Neural cell (in vitro differentiated cells): ENCODE data around the gene TIAM2. TPM values are rescaled to one million over a fixed set of nuclear protein-coding genes. Genes with fewer than 3 reads are reported as not detected.

Experiments used
- H2AFZ ChIP-seq: fragments of 200-600, 300-800 bp; sonication (generic), shearing (Covaris generic); 2 replicates; pipeline ENCODE4 v1.6.0; 2014; ENCODE audit warnings: low read depth, mild to moderate bottlenecking, antibody characterized with exemption, low read length, moderate library complexity
- H3F3A ChIP-seq: fragments of 200-600 bp; shearing (Covaris generic); 2 replicates; pipeline ENCODE4 v1.6.1; 2016; ENCODE audit warnings: mild to moderate bottlenecking, moderate library complexity, mixed read lengths, antibody characterized with exemption, low read length; ENCODE audit not compliant: insufficient read depth, poor library complexity, severe bottlenecking
- H3K27ac ChIP-seq: fragments of 200-600, 300-800 bp; sonication (generic), shearing (Covaris generic); 2 replicates; pipeline ENCODE4 v1.5.1; 2014; ENCODE audit warnings: mild to moderate bottlenecking, low read length, moderate library complexity
- H3K27me3 ChIP-seq: fragments of 300-800, 200-600 bp; sonication (generic), shearing (Covaris generic); 2 replicates; pipeline ENCODE4 v1.6.0; 2014; ENCODE audit warnings: mild to moderate bottlenecking, low read depth, low read length, moderate library complexity; ENCODE audit not compliant: insufficient read depth
- H3K36me3 ChIP-seq: fragments of 300-800, 200-600 bp; sonication (generic), shearing (Covaris generic); 2 replicates; pipeline ENCODE4 v1.5.1; 2014; ENCODE audit warnings: mild to moderate bottlenecking, antibody characterized with exemption, low read length, moderate library complexity; ENCODE audit not compliant: insufficient read depth
- H3K4me2 ChIP-seq: fragments of 300-800, 200-600 bp; sonication (generic), shearing (Covaris generic); 2 replicates; pipeline ENCODE4 v1.6.0; 2014; ENCODE audit warnings: mild to moderate bottlenecking, low read length
- H3K4me3 ChIP-seq: fragments of 300-800, 200-600 bp; sonication (generic), shearing (Covaris generic); 2 replicates; pipeline ENCODE4 v1.5.1; 2014; ENCODE audit warnings: mild to moderate bottlenecking, low read length, moderate library complexity
- H3K79me2 ChIP-seq: fragments of 200-600 bp; shearing (Covaris generic); replicated peaks from 2 replicates; pipeline ENCODE4 v1.6.0; 2014; ENCODE audit warnings: mild to moderate bottlenecking, low read length, moderate library complexity; ENCODE audit not compliant: insufficient read depth
- H3K9ac ChIP-seq: fragments of 300-800, 200-600 bp; sonication (generic), shearing (Covaris generic); 2 replicates; pipeline ENCODE4 v1.6.1; 2016; ENCODE audit warnings: mild to moderate bottlenecking, low read length, mixed read lengths
- H3K9me2 ChIP-seq: fragments of 200-600 bp; shearing (Covaris generic); 2 replicates; pipeline ENCODE4 v1.6.1; 2016; ENCODE audit warnings: mild to moderate bottlenecking, low read length, mixed read lengths; ENCODE audit not compliant: insufficient read depth
- H3K9me3 ChIP-seq: fragments of 200-600, 300-800 bp; sonication (generic), shearing (Covaris generic); 2 replicates; pipeline ENCODE4 v1.6.1; 2016; ENCODE audit warnings: mild to moderate bottlenecking, mixed run types, low read length, moderate library complexity, mixed read lengths
- H4K20me1 ChIP-seq: fragments of 200-600 bp; shearing (Covaris generic); 2 replicates; pipeline ENCODE4 v1.6.1; 2016; ENCODE audit warnings: mild to moderate bottlenecking, mixed run types; ENCODE audit not compliant: insufficient read depth
- EP300 ChIP-seq: fragments of 450-650 bp; conservative IDR thresholded peaks from 2 replicates; pipeline ENCODE4 v1.6.1; 2014; ENCODE audit warnings: antibody characterized with exemption, mild to moderate bottlenecking, moderate library complexity; ENCODE audit not compliant: poor library complexity, severe bottlenecking
- EZH2 ChIP-seq: fragments of 200-600, 300-800 bp; shearing (Covaris generic), sonication (generic); IDR thresholded peaks from 2 replicates; pipeline ENCODE4 v1.6.1; 2014; ENCODE audit warnings: antibody characterized with exemption, low read length, borderline replicate concordance, mild to moderate bottlenecking; ENCODE audit not compliant: insufficient read depth, poor library complexity, severe bottlenecking
- MXI1 ChIP-seq: fragments of 450-650 bp; conservative IDR thresholded peaks from 2 replicates; pipeline ENCODE4 v1.6.1; 2014; ENCODE audit warnings: antibody characterized with exemption, mild to moderate bottlenecking; ENCODE audit not compliant: poor library complexity, severe bottlenecking
- POLR2AphosphoS5 ChIP-seq: IDR thresholded peaks from 2 replicates; pipeline ENCODE4 v1.6.1; 2012
- RAD21 ChIP-seq: fragments of 450-650 bp; conservative IDR thresholded peaks from 2 replicates; pipeline ENCODE4 v1.6.1; 2014; ENCODE audit warnings: antibody characterized with exemption, mild to moderate bottlenecking, moderate library complexity
- SMC3 ChIP-seq: fragments of 450-650 bp; conservative IDR thresholded peaks from 2 replicates; pipeline ENCODE4 v1.6.1; 2014; ENCODE audit warnings: antibody characterized with exemption, mild to moderate bottlenecking, moderate library complexity; ENCODE audit not compliant: poor library complexity
- TAF1 ChIP-seq: IDR thresholded peaks from 2 replicates; pipeline ENCODE4 v1.6.1; 2012; ENCODE audit warnings: low read depth
- polyA plus RNA-seq: library from polyadenylated mRNA; depleted of rRNA; stranded (reverse); fragments of >200 nt; gene quantifications from 2 replicates; pipeline ENCODE4 v1.2.3, GENCODE V29; 2014
- TF ChIP-seq, protein P1 (sequence below): IDR thresholded peaks from 2 replicates; pipeline ENCODE4 v1.6.1; 2012; ENCODE audit warnings: borderline replicate concordance
- TF ChIP-seq, protein P2 (sequence below): fragments of 450-650 bp; IDR thresholded peaks from 2 replicates; pipeline ENCODE4 v1.5.1; 2014; ENCODE audit warnings: antibody characterized with exemption, mild to moderate bottlenecking, moderate library complexity; ENCODE audit not compliant: poor library complexity, severe bottlenecking

TIAM2 gene
- polyA plus RNA-seq, 1 donor from 2014 or later: 73.3 TPM

DNA sequence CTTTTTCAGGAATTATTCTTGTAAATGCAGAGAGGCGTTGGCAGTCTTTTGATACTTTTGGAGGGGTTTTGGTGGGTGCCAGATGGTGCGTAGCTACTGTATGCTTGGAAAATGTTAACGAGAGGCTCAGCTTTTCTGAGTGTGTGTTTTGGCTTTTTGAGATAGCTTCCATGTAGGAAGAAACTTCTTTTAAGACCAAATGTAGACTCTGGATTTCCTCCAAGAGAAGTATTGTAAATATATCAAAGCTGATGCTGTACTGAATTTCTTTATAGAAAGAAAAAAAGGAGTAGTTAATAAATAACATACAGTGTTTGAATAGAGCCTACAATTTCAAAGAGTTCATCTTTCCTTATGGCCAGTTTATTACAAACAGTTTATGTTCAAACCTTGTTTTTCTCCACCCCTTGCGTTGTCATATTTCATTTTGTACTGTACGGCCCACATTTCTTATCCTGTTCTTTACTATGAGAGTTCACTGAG is 16.7 kb downstream of the TIAM2 start:
- Histone ChIP-seq H3K79me2 (no peaks in the 10 kb centered on the region), H3K36me3 (no peaks in the 10 kb centered on the region), H3K9me3 (no peaks in the 10 kb centered on the region), H3K4me2 (no peak overlapping the region), H4K20me1 (no peaks in the 10 kb centered on the region), H3K4me3 (no peak overlapping the region), H3K9ac (no peak overlapping the region), H3F3A (peaks cover 5% of the 10 kb centered on the region), H3K27ac (no peak overlapping the region), H3K9me2 (no peaks in the 10 kb centered on the region), H2AFZ (no peak overlapping the region), H3K27me3 (no peaks in the 10 kb centered on the region)
- TF ChIP-seq RAD21: no peak
- TF ChIP-seq, protein P1, sequence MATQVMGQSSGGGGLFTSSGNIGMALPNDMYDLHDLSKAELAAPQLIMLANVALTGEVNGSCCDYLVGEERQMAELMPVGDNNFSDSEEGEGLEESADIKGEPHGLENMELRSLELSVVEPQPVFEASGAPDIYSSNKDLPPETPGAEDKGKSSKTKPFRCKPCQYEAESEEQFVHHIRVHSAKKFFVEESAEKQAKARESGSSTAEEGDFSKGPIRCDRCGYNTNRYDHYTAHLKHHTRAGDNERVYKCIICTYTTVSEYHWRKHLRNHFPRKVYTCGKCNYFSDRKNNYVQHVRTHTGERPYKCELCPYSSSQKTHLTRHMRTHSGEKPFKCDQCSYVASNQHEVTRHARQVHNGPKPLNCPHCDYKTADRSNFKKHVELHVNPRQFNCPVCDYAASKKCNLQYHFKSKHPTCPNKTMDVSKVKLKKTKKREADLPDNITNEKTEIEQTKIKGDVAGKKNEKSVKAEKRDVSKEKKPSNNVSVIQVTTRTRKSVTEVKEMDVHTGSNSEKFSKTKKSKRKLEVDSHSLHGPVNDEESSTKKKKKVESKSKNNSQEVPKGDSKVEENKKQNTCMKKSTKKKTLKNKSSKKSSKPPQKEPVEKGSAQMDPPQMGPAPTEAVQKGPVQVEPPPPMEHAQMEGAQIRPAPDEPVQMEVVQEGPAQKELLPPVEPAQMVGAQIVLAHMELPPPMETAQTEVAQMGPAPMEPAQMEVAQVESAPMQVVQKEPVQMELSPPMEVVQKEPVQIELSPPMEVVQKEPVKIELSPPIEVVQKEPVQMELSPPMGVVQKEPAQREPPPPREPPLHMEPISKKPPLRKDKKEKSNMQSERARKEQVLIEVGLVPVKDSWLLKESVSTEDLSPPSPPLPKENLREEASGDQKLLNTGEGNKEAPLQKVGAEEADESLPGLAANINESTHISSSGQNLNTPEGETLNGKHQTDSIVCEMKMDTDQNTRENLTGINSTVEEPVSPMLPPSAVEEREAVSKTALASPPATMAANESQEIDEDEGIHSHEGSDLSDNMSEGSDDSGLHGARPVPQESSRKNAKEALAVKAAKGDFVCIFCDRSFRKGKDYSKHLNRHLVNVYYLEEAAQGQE: no peak
- no peak for TF ChIP-seq EZH2
- TF ChIP-seq TAF1: no peak
- TF ChIP-seq, protein P2, sequence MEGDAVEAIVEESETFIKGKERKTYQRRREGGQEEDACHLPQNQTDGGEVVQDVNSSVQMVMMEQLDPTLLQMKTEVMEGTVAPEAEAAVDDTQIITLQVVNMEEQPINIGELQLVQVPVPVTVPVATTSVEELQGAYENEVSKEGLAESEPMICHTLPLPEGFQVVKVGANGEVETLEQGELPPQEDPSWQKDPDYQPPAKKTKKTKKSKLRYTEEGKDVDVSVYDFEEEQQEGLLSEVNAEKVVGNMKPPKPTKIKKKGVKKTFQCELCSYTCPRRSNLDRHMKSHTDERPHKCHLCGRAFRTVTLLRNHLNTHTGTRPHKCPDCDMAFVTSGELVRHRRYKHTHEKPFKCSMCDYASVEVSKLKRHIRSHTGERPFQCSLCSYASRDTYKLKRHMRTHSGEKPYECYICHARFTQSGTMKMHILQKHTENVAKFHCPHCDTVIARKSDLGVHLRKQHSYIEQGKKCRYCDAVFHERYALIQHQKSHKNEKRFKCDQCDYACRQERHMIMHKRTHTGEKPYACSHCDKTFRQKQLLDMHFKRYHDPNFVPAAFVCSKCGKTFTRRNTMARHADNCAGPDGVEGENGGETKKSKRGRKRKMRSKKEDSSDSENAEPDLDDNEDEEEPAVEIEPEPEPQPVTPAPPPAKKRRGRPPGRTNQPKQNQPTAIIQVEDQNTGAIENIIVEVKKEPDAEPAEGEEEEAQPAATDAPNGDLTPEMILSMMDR: no peak
- TF ChIP-seq POLR2AphosphoS5: no peak
- TF ChIP-seq EP300: no peak
- TF ChIP-seq SMC3: no peak
- no peak for TF ChIP-seq MXI1

DNA sequence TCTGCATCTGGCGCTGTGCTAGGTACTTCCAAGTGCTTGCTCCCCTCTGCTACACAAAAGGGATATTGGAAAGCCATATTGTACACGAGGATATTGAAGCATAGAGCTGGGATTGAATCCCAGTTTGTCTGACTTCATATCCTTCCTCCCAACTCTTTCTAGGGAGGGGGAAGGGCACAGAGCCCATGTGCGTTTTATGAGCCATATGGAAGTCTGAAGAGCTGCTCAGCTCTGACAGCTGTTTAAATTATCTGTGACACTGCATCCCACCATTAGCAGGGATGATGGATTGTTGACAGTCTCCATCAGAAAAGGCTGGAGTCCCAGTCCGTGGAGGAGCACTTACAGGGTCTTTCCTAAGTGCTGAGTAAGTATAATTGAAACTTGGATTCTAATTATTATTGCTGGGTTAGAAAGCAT is 18.4 kb downstream of the TIAM2 start:
- Histone ChIP-seq H3K79me2 (no peaks in the 10 kb centered on the region), H4K20me1 (no peaks in the 10 kb centered on the region), H3F3A (peaks cover 5% of the 10 kb centered on the region), H3K9me3 (no peaks in the 10 kb centered on the region), H3K27ac (peak overlapping the region; percentile 40), H3K9ac (no peak overlapping the region), H2AFZ (no peak overlapping the region), H3K4me3 (peak overlapping the region; percentile 22), H3K27me3 (no peaks in the 10 kb centered on the region), H3K4me2 (peak overlapping the region; percentile 9), H3K36me3 (no peaks in the 10 kb centered on the region), H3K9me2 (no peaks in the 10 kb centered on the region)
- TF ChIP-seq EP300 (peak; percentile 95), MXI1 (peak; percentile 87), RAD21 (no peak), POLR2AphosphoS5 (peak; percentile 91)
- TF ChIP-seq, protein P2: no peak
- TF ChIP-seq, protein P1: peak; percentile 93
